HK-2 (cell line): ENCODE measurements around the gene STX17.

Experiments used
- DNase-seq: peaks from one replicate; pipeline ENCODE4 v3.0.0-alpha.2; 2018; ENCODE audit not compliant: unreplicated experiment

The STX17 gene

DNA sequence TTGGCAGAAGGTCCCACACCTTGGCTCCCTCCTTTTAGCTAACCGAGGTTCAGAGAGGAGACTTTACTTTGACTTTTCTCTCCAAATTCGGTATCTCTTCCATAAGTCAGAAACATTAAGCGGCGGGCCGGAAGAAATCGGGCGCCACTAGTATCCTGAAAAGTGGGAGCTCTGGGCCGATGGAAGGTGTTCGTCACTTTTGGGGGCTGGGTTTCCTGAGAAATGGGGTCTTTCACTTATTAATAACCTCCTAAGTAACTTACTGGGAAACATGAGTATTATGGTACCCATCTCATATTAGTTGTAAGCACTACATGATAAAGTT lies 716 bp downstream of the STX17 start:
- no peak for DNase-seq

DNA sequence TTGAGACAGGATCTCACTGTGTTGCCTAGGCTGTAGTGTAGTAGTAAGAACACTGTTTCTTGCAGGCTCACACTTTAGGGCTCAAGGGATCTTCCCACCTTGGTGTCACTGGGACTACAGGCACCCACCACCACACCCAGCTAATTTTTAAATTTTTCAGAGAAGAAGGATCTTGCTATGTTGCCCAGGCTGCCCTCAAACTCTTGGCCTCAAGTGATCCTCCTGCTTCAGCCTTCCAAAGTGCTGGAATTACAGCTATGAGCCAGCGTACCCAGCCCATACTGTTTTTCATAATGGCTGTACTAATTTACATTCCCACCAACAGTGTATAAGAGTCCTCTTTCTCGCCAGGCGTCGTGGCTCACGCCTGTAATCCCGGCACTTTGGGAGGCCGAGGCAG lies 5.1 kb downstream of the STX17 start:
- DNase-seq: no peak

DNA sequence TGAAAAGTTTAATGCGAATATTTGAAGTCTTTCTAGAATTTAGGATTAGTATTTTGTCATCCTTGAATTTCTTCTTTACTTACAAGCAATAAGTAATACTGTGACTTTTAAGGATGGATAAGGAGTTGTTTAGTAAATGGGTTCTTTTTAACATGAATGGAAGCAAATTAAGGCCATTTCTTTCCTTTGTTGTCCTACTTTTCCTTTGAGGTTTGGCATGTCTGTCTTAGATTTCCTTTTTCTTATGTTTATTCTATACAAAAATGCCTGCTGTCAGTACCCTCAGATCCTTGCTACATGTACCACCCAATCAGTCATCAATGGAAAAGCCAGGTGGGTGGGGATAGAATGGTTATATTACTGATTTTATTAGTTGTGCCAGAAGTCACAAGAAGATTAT lies 10.2 kb downstream of the STX17 start:
- DNase-seq: no peak

GRCh38 chr9:99918134-99918533 lies 11.7 kb downstream of the STX17 start:
- no peak for DNase-seq

GRCh38 chr9:99919930-99920329 lies 13.5 kb downstream of the STX17 start:
- no peak for DNase-seq

GRCh38 chr9:99921875-99922710 lies 15.6 kb downstream of the STX17 start:
- no peak for DNase-seq

DNA sequence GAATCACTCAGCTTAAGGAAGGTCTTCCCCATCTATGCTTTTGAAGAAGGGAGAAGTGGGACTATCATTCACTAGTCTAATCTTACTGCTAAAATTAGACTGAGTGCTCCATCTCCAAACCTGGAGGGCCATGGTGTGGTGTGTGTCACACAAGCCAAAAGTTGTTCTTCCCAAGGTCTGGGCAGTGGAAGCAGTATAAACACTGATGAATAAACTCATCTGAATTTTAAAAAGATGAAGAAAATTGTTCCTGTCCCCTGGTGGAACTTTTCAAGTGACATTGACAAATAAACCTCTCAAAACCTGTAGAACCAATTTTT lies 16.2 kb downstream of the STX17 start:
- DNase-seq: no peak

DNA sequence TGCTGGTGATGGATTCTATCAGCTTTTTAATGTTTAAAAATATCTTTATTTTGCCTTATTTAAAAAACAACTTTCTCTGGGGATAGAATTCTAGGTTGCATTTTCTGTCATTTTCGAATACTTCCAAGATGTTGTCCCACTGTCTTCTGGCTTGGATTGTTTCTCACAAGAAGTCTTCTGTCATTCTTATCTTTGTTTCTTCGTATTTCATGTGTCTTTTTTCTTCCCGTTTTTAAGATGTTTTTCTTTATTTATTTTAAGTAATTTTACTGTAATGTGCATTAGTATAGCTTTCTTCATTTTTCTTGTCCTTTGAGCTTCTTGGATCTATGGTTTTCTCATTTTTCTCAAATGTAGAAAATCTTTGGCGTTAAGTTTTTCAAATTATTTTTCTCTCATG lies 19.1 kb downstream of the STX17 start:
- no peak for DNase-seq

DNA sequence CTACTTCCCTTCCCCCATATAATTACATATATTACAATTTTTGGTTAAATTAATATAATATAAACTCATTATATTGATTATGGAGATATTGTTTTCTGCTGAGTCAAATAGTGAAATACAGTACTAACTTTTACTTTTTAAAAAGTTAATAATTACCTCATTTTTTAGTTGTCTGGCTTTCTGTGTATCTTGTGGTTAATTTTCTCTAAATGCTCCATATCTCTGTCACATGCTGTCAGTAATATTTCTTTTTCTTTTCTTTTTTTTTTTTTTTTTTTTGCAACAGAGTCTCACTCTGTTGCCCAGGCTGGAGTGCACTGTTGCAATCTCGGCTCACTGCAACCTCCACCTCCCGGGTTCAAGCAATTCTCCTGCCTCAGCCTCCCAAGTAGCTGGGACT lies 23.2 kb downstream of the STX17 start:
- DNase-seq: no peak

DNA sequence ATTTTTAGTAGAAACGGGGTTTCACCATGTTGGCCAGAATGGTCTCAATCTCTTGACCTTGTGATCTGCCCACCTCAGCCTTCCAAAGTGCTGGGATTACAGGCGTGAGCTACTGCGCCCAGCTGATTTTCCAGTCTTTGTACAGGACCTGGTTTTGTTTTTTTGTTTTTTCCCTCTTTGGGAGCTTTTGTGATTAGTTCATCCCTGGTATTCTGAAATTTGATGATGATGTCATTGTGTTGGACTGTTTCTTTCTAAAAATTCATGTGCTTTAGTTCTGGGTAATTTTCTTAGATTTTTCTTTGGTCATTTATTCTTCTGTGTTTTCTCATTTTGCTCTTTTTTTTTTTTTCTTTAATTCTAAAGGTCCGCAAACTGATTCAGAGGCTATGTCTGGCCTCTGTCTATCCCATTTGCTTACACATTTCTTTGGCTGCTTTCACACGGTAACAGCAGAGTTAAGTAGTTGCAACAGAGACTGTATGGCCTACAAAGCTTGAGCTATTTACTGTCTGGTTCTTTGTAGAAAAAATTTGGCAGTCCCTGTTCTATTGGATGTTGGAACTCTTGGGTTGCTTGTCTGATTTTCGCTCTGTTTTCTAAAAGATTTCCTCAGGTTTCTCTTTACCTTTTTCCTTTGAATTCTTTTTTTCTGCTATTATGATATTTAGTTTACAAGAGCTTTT lies 24.8 kb downstream of the STX17 start:
- DNase-seq: no peak

DNA sequence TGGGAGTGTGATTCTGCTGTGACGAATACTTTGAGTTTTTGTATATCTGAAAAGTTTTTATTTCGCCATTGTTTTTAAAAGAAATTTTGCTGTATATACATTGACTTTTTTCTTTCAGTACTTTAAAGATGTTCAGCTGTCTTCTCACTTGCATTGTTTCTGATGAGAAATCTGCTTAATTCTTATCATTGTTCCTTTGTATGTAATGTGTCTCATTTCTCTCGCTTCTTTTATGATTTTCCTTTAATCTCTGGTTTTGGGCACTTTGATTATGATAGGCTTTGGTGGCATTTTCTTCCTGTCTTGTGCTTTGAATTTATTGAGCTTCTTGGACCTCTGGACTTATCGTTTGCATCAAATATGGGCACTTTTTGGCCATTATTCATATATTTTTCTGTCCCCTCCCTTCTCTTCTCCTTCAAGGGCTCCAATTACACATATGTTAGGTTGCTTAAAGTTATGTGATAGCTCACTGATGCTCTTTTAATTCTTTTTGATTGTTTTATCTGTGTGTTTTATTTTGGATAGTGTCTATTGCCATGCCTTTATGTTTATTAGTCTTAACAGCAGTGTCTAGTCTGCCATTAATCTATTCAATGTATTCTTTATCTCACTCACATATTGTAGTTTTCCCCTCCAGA lies 30.6 kb downstream of the STX17 start:
- no peak for DNase-seq

DNA sequence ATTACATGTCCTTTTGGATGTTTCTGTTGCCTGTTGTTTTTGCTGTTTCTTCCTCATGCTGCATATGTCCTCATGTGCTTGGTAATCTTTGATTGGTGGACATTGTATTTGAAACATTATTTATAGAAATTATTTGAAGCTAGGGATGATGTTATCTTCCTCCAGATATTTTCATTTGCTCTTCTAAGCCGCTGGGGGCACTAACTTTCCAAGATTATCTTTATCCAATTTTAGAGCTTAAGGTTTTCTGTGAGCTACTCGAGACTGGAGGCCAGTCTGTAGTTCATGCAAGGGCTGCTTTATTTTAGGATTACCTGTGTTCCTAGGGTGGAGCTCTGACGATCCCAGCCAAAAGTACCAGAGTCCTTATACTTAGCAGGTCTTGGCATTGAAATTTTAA lies 40.9 kb downstream of the STX17 start:
- DNase-seq: no peak

- DNase-seq: no peak
Measured at GRCh38 chr9:99948482-99948881, 42.0 kb downstream of the STX17 start.

GRCh38 chr9:99948896-99949295 lies 42.4 kb downstream of the STX17 start:
- DNase-seq: no peak

GRCh38 chr9:99953861-99954507 lies 47.5 kb downstream of the STX17 start:
- no peak for DNase-seq

DNA sequence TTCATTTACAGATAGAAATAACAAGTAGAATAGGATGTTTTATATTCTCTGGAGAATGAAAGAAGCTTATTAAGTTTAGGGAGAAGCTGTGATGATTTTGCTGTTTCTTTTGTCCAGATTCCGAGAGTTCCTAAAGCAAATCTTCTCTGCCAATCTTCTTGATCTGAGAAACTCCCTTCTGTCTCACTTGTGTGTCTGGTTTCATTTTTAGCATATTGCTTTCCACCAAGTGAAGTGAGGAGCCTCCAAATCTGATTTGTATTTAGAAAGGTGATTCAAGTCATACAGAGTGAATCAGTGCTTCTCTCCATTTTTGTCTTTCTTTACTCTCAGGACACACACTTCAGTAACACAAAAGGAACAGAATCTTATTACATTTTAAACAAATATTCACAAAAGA lies 48.4 kb downstream of the STX17 start:
- DNase-seq: no peak

- no peak for DNase-seq
Measured at GRCh38 chr9:99955606-99956005, 49.2 kb downstream of the STX17 start.

DNA sequence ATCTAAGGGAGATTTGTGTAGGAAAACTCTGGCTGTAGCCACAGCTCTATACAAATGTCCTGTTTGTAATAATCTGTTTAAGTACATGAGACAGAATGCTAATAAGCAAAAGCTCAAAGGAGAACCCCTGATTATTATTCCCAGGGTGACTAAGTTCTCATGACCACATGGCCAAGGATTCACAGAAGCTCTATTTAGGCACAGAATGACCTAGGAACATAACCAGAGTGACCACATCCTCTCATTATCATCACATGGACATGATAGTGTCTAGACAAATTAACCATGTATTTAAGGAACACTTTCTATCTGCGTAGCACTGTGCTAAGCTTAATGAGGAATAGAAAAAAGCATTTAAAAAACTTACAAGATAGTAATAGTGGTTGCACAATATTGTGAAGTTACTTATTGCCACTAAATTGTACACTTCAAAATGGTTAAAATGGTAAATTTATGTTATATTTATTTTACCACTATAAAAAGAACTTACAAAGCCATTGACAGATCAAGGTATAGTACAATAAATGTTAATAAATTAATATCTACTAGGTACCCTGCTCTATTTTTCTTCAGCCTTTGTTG lies 56.3 kb downstream of the STX17 start:
- no peak for DNase-seq

DNA sequence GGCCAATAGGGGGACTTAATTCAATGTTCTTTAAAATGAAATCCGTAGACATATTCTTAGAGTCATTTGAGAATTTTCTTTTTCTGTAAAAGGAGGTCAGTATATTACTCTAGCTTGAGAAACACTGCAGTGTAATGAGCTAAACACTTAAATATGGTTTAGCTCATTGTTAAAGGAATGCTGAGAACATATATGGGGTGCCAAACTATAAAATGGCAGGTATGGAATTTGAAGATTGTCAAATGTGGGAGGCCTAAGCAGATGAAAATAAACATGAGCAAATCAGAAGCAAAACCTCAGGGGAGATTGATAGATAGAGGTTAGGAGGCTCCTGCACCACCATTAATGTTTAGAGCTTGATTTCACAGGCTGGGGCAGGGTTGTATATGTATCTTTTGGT lies 57.9 kb downstream of the STX17 start:
- DNase-seq: no peak

DNA sequence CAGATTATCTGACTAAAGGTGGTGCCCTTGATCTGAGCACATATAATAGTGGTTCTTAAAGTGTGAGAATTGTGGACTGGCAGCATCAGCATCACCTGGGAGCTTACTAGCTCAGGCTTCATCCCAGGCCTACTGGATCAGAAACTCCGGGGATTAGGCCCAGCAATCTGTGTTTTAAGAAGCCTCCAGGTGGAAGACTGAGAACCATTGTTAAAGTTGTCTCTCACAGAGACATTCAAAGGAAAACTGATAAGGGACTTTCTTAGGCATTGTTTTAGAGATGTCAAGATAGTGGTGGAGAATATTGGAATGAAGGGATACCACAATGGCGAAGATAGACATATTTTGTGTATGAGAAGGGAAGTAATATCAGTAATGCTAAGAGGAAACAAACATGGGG lies 59.5 kb downstream of the STX17 start:
- no peak for DNase-seq

GRCh38 chr9:99966716-99967115 lies 60.3 kb downstream of the STX17 start:
- peak; percentile 37 for DNase-seq

DNA sequence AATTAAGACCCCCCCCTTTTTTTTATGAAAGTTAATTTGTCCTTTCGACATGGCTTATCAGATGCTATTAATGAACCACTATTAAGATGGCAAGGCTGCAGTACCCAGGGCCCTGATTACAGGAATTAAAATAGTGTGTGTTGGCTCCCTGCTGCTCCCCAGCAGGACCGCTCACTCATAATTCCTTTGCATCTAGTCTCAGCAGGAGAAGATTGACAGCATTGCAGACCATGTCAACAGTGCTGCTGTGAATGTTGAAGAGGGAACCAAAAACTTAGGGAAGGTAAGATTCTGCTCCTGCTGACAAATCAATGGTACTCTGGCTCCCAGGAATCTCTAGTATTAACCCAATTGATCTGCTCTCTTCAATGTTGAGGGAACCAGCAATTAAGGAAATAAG lies 61.0 kb downstream of the STX17 start:
- no peak for DNase-seq
